ENCODE measurements around the gene FBLN5. TPM values are rescaled to one million over a fixed set of nuclear protein-coding genes. Genes with fewer than 3 reads are reported as not detected.

The FBLN5 gene
- total and polyA plus RNA-seq, 9 of the 15 experiments (the other 6 are each of a cell fraction or from before 2014, with no cell fraction given): 0.11 to 0.22 TPM; not detected in 7

DNA sequence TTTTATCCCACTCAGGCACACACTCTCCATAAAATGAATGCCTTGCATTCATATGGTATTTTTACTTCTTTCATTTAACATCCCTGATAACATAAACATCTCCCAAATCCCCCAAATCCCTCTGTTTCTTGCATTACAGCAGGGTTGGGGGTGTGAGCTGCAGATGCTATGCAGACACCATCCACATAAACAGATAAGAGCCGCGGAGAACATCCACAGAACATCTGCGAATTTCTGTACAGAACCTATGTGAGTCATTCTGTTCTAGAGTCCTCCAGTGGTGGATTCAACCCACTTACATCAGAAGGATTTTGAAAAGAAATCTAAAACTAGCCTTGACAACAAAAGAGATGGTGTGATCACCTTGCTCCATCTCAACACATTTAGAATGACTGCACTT, 20.3 kb downstream of the FBLN5 start:
- in situ Hi-C loops (cut with MboI) (no loop called here), intact Hi-C loops (cut with micrococcal nuclease) (no loop called here)
- no TSS peak for BruUV-seq (replicated peaks)
- H3K27me3 ChIP-seq (ENCODE audit: control insufficient read depth in 2 of 2, insufficient read depth in 2 of 2, low read length in 2 of 2): peaks cover 0 to 33% of the 10 kb centered on the region in 2 experiments; a peak in 4 of 5 replicates
- H3K27ac ChIP-seq (ENCODE audit: extremely low read depth, low read depth, low read length): no peak overlapping the region
- DNase-seq (ENCODE audit: extremely low read depth in 1 of 4, low spot score in 3 of 4): no peak
- no peak overlapping the region for H2AFZ ChIP-seq (ENCODE audit: low read depth, low read length)
- no peak overlapping the region for H3K9ac ChIP-seq (ENCODE audit: insufficient read depth in 1 of 2, low read depth in 2 of 2, low read length in 2 of 2)
- POLR2A ChIA-PET: no interaction called here
- H4K20me1 ChIP-seq (replicated peaks; ENCODE audit: control insufficient read depth, insufficient read depth, low read length): no peaks in the 10 kb centered on the region
- peaks cover 0 to 4% of the 10 kb centered on the region in 2 experiments; a peak in 2 of 5 replicates for H3K4me1 ChIP-seq (replicated peaks in 1 of 2; ENCODE audit: control insufficient read depth in 2 of 2, insufficient read depth in 2 of 2, low read length in 2 of 2)
- no peak for FAIRE-seq
- no peaks in the 10 kb centered on the region for H3K36me3 ChIP-seq (ENCODE audit: control insufficient read depth, insufficient read depth, low read length)
- no peaks in the 10 kb centered on the region for H3K79me2 ChIP-seq (ENCODE audit: control insufficient read depth, insufficient read depth, low read length)
- no peaks in the 10 kb centered on the region for H3K9me1 ChIP-seq (ENCODE audit: control insufficient read depth, insufficient read depth, low read length)
- no peak overlapping the region for H3K4me2 ChIP-seq (ENCODE audit: insufficient read depth, low read length)
- TF ChIP-seq ZFX (CRISPR knock-in tag; IDR thresholded peaks at IDR 0.05) (no peak), RBFOX2 (IDR thresholded peaks at IDR 0.05; ENCODE audit: low read depth, low read length) (no peak), IRF2 (CRISPR knock-in tag; IDR thresholded peaks at IDR 0.05) (no peak), ZNF134 (CRISPR knock-in tag; conservative IDR thresholded peaks at IDR 0.05) (no peak), KLF10 (CRISPR knock-in tag; IDR thresholded peaks at IDR 0.05) (no peak), ZBTB17 (CRISPR knock-in tag; IDR thresholded peaks at IDR 0.05) (no peak), TAF7 (tag; IDR thresholded peaks at IDR 0.05) (no peak), FOXA1 (IDR thresholded peaks at IDR 0.05; ENCODE audit: borderline replicate concordance) (no peak)
- TF ChIP-seq, protein P1, sequence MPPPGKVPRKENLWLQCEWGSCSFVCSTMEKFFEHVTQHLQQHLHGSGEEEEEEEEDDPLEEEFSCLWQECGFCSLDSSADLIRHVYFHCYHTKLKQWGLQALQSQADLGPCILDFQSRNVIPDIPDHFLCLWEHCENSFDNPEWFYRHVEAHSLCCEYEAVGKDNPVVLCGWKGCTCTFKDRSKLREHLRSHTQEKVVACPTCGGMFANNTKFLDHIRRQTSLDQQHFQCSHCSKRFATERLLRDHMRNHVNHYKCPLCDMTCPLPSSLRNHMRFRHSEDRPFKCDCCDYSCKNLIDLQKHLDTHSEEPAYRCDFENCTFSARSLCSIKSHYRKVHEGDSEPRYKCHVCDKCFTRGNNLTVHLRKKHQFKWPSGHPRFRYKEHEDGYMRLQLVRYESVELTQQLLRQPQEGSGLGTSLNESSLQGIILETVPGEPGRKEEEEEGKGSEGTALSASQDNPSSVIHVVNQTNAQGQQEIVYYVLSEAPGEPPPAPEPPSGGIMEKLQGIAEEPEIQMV (tag; conservative IDR thresholded peaks at IDR 0.05; ENCODE audit: low read depth): no peak
- TF ChIP-seq, protein P2, sequence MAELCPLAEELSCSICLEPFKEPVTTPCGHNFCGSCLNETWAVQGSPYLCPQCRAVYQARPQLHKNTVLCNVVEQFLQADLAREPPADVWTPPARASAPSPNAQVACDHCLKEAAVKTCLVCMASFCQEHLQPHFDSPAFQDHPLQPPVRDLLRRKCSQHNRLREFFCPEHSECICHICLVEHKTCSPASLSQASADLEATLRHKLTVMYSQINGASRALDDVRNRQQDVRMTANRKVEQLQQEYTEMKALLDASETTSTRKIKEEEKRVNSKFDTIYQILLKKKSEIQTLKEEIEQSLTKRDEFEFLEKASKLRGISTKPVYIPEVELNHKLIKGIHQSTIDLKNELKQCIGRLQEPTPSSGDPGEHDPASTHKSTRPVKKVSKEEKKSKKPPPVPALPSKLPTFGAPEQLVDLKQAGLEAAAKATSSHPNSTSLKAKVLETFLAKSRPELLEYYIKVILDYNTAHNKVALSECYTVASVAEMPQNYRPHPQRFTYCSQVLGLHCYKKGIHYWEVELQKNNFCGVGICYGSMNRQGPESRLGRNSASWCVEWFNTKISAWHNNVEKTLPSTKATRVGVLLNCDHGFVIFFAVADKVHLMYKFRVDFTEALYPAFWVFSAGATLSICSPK (IDR thresholded peaks at IDR 0.05; ENCODE audit: borderline replicate concordance): no peak
- TF ChIP-seq, protein P3, sequence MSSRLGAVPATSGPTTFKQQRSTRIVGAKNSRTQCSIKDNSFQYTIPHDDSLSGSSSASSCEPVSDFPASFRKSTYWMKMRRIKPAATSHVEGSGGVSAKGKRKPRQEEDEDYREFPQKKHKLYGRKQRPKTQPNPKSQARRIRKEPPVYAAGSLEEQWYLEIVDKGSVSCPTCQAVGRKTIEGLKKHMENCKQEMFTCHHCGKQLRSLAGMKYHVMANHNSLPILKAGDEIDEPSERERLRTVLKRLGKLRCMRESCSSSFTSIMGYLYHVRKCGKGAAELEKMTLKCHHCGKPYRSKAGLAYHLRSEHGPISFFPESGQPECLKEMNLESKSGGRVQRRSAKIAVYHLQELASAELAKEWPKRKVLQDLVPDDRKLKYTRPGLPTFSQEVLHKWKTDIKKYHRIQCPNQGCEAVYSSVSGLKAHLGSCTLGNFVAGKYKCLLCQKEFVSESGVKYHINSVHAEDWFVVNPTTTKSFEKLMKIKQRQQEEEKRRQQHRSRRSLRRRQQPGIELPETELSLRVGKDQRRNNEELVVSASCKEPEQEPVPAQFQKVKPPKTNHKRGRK (tag; IDR thresholded peaks at IDR 0.05): no peak
- CTCF ChIA-PET (ENCODE audit: low intra/inter-chr PET ratio): no interaction called here
- no peaks in the 10 kb centered on the region for H3K9me3 ChIP-seq (replicated peaks; ENCODE audit: control insufficient read depth, insufficient read depth, low read depth, low read length)
- WGBS (ENCODE audit: insufficient coverage, low coverage, missing lambda C conversion rate): 0% methylated on average over 3 of the region's 3 CpGs
- ATAC-seq: no peak
- H3K4me3 ChIP-seq: no peak overlapping the region

Measured in K562 (cell line).